ENCODE results near the gene KDM4C. TPM values are rescaled to one million over a fixed set of nuclear protein-coding genes. Genes with fewer than 3 reads are reported as not detected.
A peak's percentile ranks its signal among the peaks of the same experiment; 100 is the strongest.

KDM4C gene
- total RNA-seq, 2 donors from 2014 or later, result 12.8 to 31.5 TPM

DNA sequence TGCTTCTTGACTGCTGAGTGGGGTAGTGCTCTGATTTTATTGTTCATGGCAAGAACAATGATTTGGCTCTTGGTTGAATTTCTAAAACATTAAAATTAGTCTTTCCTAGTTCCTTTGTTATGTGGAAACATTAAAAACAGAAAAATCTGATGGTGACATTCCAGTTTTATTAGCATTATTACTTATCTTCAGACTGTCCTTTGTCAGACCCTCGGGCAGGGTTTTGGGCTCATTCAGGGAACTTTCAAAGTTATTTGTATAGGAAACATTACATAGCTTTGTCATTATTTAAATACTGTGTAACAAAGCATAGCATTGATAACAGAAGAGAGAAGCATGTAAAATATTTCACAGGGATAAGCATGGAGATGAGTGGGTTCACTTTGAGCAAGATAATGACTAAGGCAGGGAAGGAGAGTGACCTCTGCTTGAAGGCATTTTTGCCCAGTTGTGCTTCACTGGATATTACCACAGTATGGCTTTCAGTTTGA lies 119.9 kb downstream of the KDM4C start:
- no peaks in the 10 kb centered on the region for H3K27me3 ChIP-seq (ENCODE audit: control insufficient read depth, insufficient read depth, low read length, poor library complexity, severe bottlenecking)
- peaks cover 28% of the 10 kb centered on the region for H3K4me1 Mint-ChIP-seq
- no peak for DNase-seq
- peaks cover 7% of the 10 kb centered on the region for H3K4me1 ChIP-seq (ENCODE audit: control insufficient read depth, insufficient read depth, low read length)
- H3K36me3 Mint-ChIP-seq (ENCODE audit: low read depth), result peaks cover 1% of the 10 kb centered on the region
- no peaks in the 10 kb centered on the region for H3K27me3 Mint-ChIP-seq (ENCODE audit: insufficient read depth)
- peaks cover 5% of the 10 kb centered on the region for H3K9me3 Mint-ChIP-seq
- TF ChIP-seq, protein P1, sequence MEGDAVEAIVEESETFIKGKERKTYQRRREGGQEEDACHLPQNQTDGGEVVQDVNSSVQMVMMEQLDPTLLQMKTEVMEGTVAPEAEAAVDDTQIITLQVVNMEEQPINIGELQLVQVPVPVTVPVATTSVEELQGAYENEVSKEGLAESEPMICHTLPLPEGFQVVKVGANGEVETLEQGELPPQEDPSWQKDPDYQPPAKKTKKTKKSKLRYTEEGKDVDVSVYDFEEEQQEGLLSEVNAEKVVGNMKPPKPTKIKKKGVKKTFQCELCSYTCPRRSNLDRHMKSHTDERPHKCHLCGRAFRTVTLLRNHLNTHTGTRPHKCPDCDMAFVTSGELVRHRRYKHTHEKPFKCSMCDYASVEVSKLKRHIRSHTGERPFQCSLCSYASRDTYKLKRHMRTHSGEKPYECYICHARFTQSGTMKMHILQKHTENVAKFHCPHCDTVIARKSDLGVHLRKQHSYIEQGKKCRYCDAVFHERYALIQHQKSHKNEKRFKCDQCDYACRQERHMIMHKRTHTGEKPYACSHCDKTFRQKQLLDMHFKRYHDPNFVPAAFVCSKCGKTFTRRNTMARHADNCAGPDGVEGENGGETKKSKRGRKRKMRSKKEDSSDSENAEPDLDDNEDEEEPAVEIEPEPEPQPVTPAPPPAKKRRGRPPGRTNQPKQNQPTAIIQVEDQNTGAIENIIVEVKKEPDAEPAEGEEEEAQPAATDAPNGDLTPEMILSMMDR (conservative IDR thresholded peaks at IDR 0.05), result no peak
- peak overlapping the region; percentile 24 for H3K9ac ChIP-seq (ENCODE audit: extremely low read depth, low read length, poor library complexity, severe bottlenecking)
- 63% methylated on average over 1 of the region's 1 CpG; no CpG with 5 or more reads in 1 of the 2 experiments for WGBS, 2 experiments (ENCODE audit: insufficient coverage in 1 of 2, insufficient read length in 1 of 2)
- peak overlapping the region; percentile 55 for H3K27ac Mint-ChIP-seq
- no peak overlapping the region for H3K27ac ChIP-seq (ENCODE audit: low read depth, low read length)
- H3K9me3 ChIP-seq (ENCODE audit: control insufficient read depth, low read length), result peaks cover 16% of the 10 kb centered on the region
- H3K4me3 Mint-ChIP-seq, result no peak overlapping the region
- H3K4me3 ChIP-seq (ENCODE audit: low read length), result peak overlapping the region; percentile 37
- peaks cover 14% of the 10 kb centered on the region for H3K36me3 ChIP-seq (ENCODE audit: control insufficient read depth, insufficient read depth, low read length)

DNA sequence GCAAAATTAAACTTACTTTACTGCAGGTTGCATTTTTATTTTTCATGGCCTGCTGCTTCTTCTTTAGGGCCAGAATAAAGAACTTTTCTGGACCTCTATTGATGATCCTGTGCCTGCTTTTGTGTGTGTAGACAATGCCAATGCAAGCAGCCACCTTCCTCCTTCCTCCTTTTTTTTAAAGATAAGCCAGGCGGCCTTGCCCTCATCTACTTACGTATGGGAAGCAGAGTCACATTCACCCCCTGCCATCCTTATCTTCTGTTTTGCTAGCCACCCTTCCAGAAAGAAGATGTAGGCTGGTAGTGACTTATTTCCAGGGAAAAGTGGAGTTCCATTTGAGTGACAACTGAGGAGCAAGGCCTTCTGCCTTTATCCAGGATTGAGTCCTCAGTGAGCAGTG lies 122.9 kb downstream of the KDM4C start:
- H3K27ac Mint-ChIP-seq, result no peak overlapping the region
- H3K4me3 ChIP-seq (ENCODE audit: low read length), result no peak overlapping the region

DNA sequence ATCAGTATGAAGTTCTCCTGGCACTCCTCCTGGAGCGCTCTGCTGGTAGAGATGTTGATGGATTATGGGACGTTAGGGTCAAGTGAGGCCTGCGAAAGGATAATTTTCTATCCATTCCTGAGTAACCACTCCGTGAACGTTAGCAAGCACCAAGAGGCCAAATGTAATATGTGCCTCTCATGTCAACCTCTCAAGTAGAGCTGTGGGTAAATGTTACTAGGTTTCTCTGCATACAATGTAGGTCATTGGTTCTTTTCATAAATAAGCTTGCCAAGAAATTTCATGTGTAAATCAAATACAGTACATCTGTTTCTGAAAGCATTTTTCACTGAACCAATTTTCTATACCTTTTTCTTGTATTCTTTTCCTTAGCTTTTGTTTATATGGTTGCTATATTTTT lies 126.3 kb downstream of the KDM4C start:
- Histone ChIP-seq H3K4me3 (ENCODE audit: low read length) (no peak overlapping the region), H3K9me3 (ENCODE audit: control insufficient read depth, low read length) (no peaks in the 10 kb centered on the region), H3K27me3 (ENCODE audit: control insufficient read depth, insufficient read depth, low read length, poor library complexity, severe bottlenecking) (no peaks in the 10 kb centered on the region), H3K27ac (ENCODE audit: low read depth, low read length) (no peak overlapping the region), H3K36me3 (ENCODE audit: control insufficient read depth, insufficient read depth, low read length) (peaks cover 12% of the 10 kb centered on the region), H3K4me1 (ENCODE audit: control insufficient read depth, insufficient read depth, low read length) (no peaks in the 10 kb centered on the region), H3K9ac (ENCODE audit: extremely low read depth, low read length, poor library complexity, severe bottlenecking) (no peak overlapping the region)
- Mint-ChIP-seq H3K27me3 (ENCODE audit: insufficient read depth) (no peaks in the 10 kb centered on the region), H3K9me3 (no peaks in the 10 kb centered on the region), H3K36me3 (ENCODE audit: low read depth) (peaks cover 5% of the 10 kb centered on the region), H3K4me3 (no peak overlapping the region), H3K4me1 (peaks cover 6% of the 10 kb centered on the region), H3K27ac (no peak overlapping the region)
- DNase-seq, result no peak
- whole genome bisulfite sequencing, 2 experiments (ENCODE audit: insufficient coverage in 1 of 2, insufficient read length in 1 of 2), result 94 to 97% methylated on average over 3 to 5 of the region's 5 CpGs
- TF ChIP-seq, protein P1 (conservative IDR thresholded peaks at IDR 0.05), result no peak

More for the DNA sequence above, 122.9 kb downstream of the KDM4C start:
- TF ChIP-seq, protein P1 (conservative IDR thresholded peaks at IDR 0.05), result no peak
- Histone ChIP-seq H3K36me3 (ENCODE audit: control insufficient read depth, insufficient read depth, low read length) (peaks cover 11% of the 10 kb centered on the region), H3K4me1 (ENCODE audit: control insufficient read depth, insufficient read depth, low read length) (peaks cover 7% of the 10 kb centered on the region), H3K9ac (ENCODE audit: extremely low read depth, low read length, poor library complexity, severe bottlenecking) (no peak overlapping the region), H3K27me3 (ENCODE audit: control insufficient read depth, insufficient read depth, low read length, poor library complexity, severe bottlenecking) (no peaks in the 10 kb centered on the region), H3K27ac (ENCODE audit: low read depth, low read length) (no peak overlapping the region), H3K9me3 (ENCODE audit: control insufficient read depth, low read length) (peaks cover 15% of the 10 kb centered on the region)
- 81% methylated on average over 2 of the region's 2 CpGs; no CpG with 5 or more reads in 1 of the 2 experiments for WGBS, 2 experiments (ENCODE audit: insufficient coverage in 1 of 2, insufficient read length in 1 of 2)
- DNase-seq, result no peak
- no peaks in the 10 kb centered on the region for H3K27me3 Mint-ChIP-seq (ENCODE audit: insufficient read depth)
- peaks cover 5% of the 10 kb centered on the region for H3K9me3 Mint-ChIP-seq
- peaks cover 13% of the 10 kb centered on the region for H3K4me1 Mint-ChIP-seq
- H3K36me3 Mint-ChIP-seq (ENCODE audit: low read depth), result peaks cover 1% of the 10 kb centered on the region
- no peak overlapping the region for H3K4me3 Mint-ChIP-seq

Measured in endodermal cell (in vitro differentiated cells).